Measurements from ENCODE around the gene TMEM236.

DNA sequence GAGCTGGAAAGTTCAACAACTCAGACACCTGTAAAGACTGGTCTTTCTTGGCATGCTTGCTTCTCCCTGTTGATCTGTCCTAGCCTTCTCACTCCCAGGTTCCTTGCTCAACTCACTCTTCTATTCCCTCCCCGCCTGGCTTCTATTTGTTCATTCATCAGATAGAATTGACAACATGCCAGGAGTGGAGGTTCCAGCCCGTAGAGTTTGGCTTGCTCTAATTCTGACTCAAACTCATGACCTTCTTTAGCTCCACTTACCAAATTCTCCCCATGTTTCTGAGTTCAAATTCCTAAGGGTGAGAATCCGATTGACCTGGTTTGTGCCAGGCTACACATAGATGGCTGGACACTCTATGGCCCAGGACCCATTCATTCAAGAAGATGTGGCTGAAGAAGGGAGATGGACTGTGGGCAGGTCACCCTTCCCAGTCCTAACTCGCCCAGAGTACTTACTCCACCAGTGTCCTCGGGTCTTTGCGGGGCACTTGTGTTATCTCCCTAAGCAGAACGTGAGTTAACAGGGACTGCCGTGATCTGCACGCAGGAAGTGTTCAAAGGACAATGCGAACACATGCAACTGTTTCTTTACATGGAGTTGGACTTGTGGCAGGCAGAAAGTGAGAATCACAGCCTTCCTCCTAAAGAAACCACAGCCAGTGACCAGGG, 4.0 kb upstream of the TMEM236 start:
- TF ChIP-seq POLR2AphosphoS5 (IDR thresholded peaks at IDR 0.05) (no peak), CTCF (IDR thresholded peaks at IDR 0.05) (no peak), EP300 (IDR thresholded peaks at IDR 0.05) (no peak)
